Activated CD4-positive, CD25-positive, alpha-beta regulatory T cell (primary cell): ENCODE results near the gene SOX10.

Experiments
- DNase-seq, 4 experiments: peaks; one replicate each; lab custom pipeline; 2025; lab: John Stamatoyannopoulos, UW

SOX10 gene

DNA sequence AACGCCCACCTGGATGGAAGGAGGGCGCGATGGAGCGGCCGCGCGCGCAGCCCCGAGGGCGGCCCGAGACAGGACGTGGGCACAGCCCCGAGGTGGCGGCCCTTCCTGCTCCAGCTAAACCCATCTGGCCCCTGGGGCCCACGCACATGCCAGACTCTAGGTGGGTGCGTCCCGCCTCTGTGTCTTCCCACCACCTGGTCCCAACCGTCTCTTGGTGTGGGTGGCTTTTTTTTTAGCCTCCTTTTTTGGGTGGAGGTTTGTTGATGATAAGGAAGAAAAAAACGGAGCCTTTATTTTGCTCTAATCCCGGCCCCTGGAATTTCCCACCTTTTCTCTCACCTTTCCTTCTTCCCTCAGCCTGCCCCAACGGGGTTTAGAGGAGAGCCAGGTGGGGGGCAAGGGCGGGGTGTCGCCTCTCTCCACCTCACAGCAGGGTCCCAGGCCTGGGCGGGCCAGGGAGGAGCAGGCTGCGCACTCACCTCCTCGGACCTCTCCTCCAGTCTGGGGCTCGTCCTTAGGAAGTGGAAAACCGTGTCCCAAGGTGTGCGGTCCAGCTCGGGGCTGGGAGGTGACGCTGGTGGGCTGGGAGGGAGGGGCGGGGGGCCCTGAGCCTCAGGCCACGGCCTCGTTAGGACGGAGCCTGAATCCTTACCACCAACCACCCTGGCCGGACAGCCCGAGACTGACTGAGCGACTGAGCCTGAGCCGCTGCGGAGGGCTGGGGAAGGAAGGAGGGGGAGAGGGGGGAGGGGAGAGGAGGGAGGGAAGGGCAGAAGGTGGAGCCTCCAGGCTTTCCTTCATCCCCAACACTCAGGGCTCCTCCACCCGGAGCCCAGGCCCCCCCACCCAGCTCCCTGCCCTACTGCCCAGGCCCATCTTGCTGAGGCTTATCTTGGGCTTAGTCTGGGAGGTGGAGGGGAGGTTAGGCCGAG is at the start of gene SOX10:
SOX10 (minus strand) TSS at position 696 of the 932 bp plus-strand sequence. CDS start 771 bp downstream, outside the sequence.
- DNase-seq = no peak

GRCh38 chr22:38033522-38034277 is 49.3 kb upstream of the SOX10 start:
- no peak for DNase-seq

DNA sequence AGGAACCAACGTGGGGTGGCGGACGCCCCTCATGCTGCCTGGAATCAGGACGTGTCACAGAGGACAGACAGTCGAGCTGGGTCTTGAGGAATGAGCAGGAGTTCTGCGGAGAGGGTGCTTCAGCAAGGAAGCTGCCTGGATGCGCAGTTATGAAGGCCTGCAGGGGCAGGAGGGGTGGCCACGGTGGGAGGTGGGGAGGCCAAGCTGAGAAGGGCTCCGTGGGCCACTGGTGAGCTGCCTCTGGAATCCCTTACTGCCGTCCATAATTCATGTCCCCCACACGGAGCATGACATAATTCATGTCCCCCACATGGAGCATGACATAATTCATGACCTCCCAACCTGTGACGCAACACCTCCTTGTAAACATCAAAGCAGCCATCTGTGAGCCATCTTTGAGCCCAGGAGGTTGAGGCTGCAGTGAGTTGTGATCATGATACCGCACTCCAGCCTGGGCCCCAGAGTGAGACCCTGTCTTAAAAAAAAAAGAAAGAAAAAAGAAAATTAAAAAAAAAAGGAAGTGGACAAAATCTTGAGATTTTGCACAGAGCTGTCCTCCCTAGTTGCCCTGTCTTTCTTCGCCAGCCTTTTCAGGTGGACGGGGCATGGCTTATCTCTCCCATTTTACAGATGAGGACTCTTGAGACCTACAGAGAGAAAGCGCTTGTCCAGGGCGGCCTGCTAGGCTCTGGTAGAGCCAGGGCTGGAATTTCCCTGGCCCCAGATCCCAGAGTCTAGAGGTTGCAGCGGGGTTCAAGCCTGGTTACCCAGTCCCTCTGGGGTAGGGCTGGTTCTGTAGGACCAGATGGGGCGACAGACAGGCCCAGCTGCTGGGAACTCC is 48.5 kb upstream of the SOX10 start:
- DNase-seq = no peak

GRCh38 chr22:38031491-38031890 is 47.1 kb upstream of the SOX10 start:
- DNase-seq = no peak

GRCh38 chr22:38030311-38031133 is 46.2 kb upstream of the SOX10 start:
- DNase-seq = no peak

DNA sequence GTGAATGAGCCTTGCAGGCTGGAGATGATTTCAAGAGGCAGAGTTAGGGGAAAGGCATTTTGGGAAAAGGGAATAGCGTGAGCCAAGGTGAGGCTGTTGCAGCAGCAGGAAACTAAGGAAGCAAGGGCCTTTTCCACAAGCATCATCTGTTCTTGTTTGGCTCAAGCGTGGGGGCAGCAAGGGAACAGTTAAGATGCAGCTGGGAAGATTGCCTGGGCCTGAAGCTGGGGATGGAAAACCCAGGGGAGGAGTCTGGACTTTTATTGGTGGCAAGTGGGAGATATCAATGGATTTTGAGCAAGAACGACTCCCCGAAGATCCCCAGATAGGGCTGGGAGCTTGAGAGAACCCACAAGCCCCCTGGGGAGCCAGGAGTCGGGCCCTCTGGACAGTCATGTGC is 45.5 kb upstream of the SOX10 start:
- DNase-seq = no peak

- no peak for DNase-seq
Measured at GRCh38 chr22:38029370-38029769, 45.0 kb upstream of the SOX10 start.

- no peak for DNase-seq
Measured at GRCh38 chr22:38028344-38029130, 44.2 kb upstream of the SOX10 start.

DNA sequence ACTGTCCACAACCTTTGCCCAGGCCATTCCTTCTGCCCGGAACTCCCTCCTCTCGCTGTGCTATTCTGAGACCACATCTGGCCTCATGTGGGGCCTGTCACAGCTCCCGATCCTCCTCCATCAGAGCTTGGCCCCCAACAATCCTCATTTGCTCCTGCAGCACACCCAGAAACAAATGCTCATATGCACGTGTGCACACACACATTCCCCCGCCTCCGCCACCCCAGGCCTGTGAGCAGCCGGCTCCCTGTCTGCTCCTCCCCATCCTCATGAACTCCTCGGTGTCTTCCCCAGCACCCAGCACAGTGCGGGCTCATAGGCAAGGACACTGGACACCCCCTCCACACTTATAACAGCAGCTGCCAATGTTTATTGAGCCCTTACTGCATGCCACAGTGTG is 43.1 kb upstream of the SOX10 start:
- no peak for DNase-seq

DNA sequence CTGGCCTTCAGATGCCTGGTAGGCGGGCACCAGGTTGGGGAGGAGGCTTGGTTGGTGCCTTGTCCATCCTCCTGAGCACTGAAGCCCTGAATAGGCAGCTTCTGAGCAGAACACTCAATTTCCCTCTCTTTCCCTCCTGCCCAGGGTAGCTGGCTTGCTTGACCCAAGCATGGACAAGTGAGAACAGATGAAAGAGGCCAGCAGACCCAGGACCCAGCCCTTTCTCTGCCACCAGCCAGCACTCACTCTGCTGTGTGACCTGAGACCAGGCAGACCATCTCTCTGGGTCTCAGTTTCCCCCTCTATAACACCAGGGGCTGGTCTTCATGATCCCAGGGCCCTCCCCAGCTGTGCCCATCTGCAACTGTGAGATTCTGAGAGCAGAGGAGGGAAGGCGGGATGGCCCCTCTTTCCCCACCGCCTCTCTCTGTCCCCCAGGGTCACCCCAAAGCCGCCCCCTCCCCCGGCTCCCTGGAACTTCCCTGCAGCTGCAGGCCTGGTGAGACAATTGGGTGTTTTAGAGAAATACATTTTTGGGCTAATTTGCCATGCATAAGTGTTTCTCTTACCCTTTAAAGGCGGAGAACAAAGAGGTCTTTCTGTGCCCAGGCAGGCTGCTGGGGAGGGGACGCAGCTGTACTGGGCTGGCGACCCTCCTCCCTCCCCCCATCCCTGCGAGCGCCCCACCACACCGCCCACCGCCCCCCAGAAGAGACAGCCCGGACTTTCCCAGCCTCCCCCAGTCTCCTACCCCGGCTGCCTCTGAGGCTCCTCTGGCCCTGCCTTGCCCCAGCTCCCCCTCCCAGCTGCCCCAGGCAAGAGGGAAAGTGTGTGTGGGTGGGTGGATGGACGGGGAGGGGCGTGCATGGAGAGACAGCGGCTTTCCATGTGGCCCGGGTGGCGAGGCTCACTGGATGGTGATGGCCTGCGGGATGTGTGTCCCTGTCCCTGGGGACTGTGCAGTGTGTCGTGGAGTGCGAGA is 42.1 kb upstream of the SOX10 start:
- no peak for DNase-seq

GRCh38 chr22:38025514-38025913 is 41.2 kb upstream of the SOX10 start:
- DNase-seq = no peak

DNA sequence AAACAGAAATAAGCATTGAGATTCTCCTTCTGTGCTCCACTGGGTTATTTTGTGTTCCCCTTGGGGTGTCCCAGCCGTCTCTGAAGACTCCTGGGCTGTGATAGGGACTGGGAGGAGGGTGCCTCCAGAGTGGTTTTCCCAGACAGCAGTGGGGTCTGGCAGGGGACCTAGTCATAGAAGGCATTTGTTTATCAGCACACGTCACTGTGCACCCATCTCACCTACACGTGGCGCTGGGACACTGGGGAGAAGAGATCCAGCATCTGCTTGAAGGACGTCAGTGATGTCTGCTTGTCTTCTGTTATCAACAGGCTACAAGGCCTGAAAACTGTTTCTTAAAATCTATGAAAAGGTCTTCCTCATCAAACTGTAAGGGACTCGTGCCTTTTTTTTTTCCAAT is 38.7 kb upstream of the SOX10 start:
- DNase-seq = no peak

- DNase-seq = no peak
Measured at GRCh38 chr22:38021206-38021605, 36.9 kb upstream of the SOX10 start.

GRCh38 chr22:38018938-38019827 is 34.8 kb upstream of the SOX10 start:
- DNase-seq = no peak

DNA sequence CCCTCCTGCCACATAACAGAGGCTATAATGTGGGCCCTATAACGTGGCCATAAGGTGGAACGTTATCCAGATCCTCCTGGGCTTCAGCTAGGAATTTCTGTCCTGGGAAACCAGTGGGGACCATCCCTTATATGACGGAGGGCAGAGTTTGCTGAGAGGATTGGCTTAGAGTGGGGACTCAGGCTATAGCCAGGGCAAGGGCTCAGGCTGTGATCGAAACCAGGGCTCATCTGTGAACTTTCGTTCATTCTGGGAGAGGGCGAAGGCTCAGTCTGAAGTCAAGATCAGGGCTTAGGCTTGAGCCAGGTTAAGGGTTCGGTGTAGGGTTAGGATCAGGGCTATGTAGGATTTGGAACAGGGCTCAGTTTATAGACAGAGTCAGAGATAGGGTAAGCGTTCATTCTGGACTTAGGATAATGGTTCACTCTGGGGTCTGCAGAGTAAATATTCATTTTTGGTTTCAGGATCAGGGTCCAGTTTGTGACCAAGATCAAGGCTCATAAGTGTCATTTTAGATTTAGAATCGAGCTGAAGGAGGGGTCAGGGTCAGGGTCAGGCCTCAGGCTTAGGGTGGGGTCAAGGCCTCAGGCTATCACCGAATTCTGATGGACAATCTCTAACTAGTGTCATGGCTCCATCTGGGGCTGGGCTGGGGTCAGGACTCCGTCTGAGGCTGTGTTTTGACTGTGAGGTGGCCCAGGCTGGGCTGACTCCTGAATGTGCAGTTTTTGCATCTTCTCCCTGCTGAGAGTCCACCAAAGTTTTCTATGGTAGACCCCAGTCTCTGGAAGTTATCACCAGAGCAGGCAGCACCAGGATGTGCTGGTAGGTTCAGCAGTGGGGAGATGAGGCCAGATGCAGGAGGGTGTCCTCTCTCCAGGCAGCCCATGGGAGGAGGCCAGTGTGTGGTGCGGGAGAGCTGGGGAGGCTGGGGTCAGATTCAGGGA is 33.9 kb upstream of the SOX10 start:
- no peak for DNase-seq

DNA sequence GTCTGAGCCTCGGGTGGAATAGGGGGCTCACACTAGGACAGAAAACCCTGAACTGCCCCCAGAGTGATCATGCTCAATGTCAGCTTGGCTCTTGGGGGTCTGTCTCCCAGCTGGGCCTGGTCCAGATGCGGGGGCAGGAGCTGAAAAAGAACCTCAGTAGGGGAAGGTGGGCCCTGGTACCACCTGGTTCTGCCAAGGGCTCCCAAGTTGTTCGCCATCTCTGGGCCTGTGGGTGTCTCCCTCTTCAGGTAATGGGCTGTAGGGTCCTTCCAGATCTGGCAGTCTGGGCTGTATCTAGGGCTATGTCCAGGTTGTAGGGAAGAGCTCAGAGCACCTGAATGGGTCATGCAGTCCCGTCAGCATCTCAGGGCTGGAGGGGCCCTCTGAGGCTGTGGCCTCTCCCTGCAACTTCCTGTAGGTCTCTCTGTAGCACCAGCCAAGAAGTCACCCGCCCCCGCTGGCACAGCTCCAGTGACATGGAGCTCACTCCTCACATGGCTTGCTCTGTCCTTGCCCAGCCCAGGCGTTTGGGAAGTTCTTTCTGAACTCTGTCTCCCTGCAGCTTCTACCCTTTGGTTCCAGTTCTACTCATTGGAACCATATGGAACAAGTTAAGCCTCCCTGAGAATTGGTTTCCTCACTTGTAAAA is 33.0 kb upstream of the SOX10 start:
- no peak for DNase-seq
